Bronchial epithelial cell (primary cell): ENCODE measurements around the gene SIRT3. TPM values are rescaled to one million over a fixed set of nuclear protein-coding genes. Genes with fewer than 3 reads are reported as not detected.
"Not testable (repeated sequence)": the region's sequence is repeated elsewhere in the genome, so short reads cannot be mapped to it uniquely, and the experiment has no call there.

Source experiments
- DNase-seq: peaks from one replicate; pipeline ENCODE4 v3.0.0-alpha.2; 2010; ENCODE audit warnings: low read depth
- FAIRE-seq: peaks from 2 replicates; lab custom pipeline; 2011; peaks lifted over from hg19 to GRCh38; lab: Jason Lieb, UNC
- H3K27me3 ChIP-seq: 2 replicates; pipeline ENCODE4 v1.5.1; 2011; ENCODE audit warnings: low read length; ENCODE audit not compliant: control insufficient read depth, insufficient read depth
- H3K36me3 ChIP-seq: 2 replicates; pipeline ENCODE4 v1.5.1; 2011; ENCODE audit warnings: low read length; ENCODE audit not compliant: control insufficient read depth, insufficient read depth
- H3K4me3 ChIP-seq: 2 replicates; pipeline ENCODE4 v1.5.1; 2011; ENCODE audit warnings: mild to moderate bottlenecking, low read depth, low read length, control low read depth
- CTCF ChIP-seq: IDR thresholded peaks from 2 replicates; pipeline ENCODE4 v1.5.1; 2011; ENCODE audit warnings: mild to moderate bottlenecking, moderate library complexity, low read length, control low read depth, inconsistent platforms; ENCODE audit not compliant: insufficient read depth, severe bottlenecking
- total RNA-seq: library from RNA; depleted of rRNA; stranded (reverse); fragments of >200 nt; gene quantifications from 2 replicates; pipeline ENCODE4 v1.2.1, GENCODE V29; 2014

Gene SIRT3
- total RNA-seq, 1 donor from 2014 or later = 7.9 TPM

GRCh38 chr11:221998-222789 is 13.9 kb downstream of the SIRT3 start:
- no peak overlapping the region for H3K4me3 ChIP-seq
- DNase-seq (no peak), FAIRE-seq (no peak)
- no peaks in the 10 kb centered on the region for H3K36me3 ChIP-seq
- TF ChIP-seq CTCF = no peak
- no peaks in the 10 kb centered on the region for H3K27me3 ChIP-seq

GRCh38 chr11:221539-221938 is 14.6 kb downstream of the SIRT3 start:
- DNase-seq = no peak
- no peak for TF ChIP-seq CTCF
- no peaks in the 10 kb centered on the region for H3K27me3 ChIP-seq
- no peak overlapping the region for H3K4me3 ChIP-seq
- H3K36me3 ChIP-seq = no peaks in the 10 kb centered on the region
- peak; percentile 77 for FAIRE-seq

- DNase-seq, H3K27me3 ChIP-seq, H3K36me3 ChIP-seq, H3K4me3 ChIP-seq: not testable (repeated sequence)
- peak; percentile 93 for FAIRE-seq
These were observed 15.4 kb downstream of the SIRT3 start for GRCh38 chr11:220641-221215.

- TF ChIP-seq CTCF = no peak
- FAIRE-seq = no peak
- Histone ChIP-seq H3K36me3 (peaks cover 4% of the 10 kb centered on the region), H3K27me3 (no peaks in the 10 kb centered on the region), H3K4me3 (no peak overlapping the region)
- DNase-seq = no peak
These were observed 17.1 kb downstream of the SIRT3 start for GRCh38 chr11:218815-219593.

- FAIRE-seq (no peak), DNase-seq (peak; percentile 44)
- Histone ChIP-seq H3K4me3 (no peak overlapping the region), H3K27me3 (no peaks in the 10 kb centered on the region), H3K36me3 (peaks cover 11% of the 10 kb centered on the region)
- no peak for TF ChIP-seq CTCF
These were observed 18.4 kb downstream of the SIRT3 start for GRCh38 chr11:217704-218103.
